DMS153 (cell line): ENCODE results near the gene KLF16.
"Not testable (repeated sequence)": the region's sequence is repeated elsewhere in the genome, so short reads cannot be mapped to it uniquely, and the experiment has no call there.

ENCODE experiments used
- DNase-seq: peaks from one replicate; lab custom pipeline; 2025; lab: John Stamatoyannopoulos, UW

The KLF16 gene

DNA sequence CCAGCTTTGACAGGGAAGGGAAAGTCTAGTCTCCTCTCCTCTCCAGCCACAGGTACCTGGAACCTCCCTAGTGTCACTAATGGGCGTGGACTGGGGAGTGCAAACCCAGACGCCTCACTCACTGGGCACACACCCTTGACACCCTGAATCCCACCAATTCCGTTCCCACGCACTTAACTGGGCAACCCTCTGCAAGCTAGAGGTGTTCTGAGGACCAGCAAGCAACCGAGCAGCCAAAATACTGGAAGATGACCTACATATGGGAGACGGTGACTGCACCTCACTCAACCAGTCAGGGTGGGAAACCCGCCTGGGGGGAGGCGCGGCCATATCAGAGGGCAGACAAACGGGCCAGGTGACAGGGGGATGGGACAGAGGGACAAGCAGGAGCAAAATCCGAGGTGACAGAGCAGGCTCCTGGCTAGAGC is 20.9 kb upstream of the KLF16 start:
- DNase-seq, result no peak

- no peak for DNase-seq
Measured at GRCh38 chr19:1883784-1884183, 20.4 kb upstream of the KLF16 start.

- DNase-seq, result no peak
Measured at GRCh38 chr19:1882786-1883692, 19.7 kb upstream of the KLF16 start.

DNA sequence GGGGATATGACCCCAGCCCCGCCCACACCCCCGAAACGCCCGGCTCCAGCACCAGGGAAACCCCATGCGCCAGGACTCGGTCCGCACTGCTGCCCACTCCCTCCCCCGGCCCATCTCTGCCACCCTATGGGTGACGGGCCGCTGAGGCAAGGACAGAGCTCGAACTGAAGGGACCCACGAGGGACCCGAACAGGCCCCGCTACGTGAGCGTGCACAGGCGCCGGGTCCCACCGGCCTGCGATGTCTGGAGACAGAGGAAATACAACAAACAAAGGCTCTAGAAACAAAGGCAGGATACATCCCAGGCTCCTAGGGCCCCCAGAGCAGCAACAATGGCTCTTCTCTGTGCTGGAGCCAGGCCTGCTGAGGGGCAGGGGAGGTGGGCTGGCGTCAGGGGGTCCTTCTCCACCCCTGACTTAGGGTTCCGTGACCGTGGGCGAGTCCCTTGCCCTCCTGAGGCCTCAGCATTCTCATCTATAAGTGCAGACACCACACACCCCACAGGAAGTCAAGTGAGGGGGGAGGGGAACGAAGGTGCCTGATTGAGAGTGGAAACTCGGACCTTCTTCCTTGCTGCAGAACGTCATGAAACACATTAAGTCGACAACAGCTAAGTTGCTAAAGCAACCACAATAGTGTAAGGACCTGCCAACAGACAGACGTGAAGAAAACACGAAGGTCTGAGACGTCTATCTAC is 18.9 kb upstream of the KLF16 start:
- no peak for DNase-seq

DNA sequence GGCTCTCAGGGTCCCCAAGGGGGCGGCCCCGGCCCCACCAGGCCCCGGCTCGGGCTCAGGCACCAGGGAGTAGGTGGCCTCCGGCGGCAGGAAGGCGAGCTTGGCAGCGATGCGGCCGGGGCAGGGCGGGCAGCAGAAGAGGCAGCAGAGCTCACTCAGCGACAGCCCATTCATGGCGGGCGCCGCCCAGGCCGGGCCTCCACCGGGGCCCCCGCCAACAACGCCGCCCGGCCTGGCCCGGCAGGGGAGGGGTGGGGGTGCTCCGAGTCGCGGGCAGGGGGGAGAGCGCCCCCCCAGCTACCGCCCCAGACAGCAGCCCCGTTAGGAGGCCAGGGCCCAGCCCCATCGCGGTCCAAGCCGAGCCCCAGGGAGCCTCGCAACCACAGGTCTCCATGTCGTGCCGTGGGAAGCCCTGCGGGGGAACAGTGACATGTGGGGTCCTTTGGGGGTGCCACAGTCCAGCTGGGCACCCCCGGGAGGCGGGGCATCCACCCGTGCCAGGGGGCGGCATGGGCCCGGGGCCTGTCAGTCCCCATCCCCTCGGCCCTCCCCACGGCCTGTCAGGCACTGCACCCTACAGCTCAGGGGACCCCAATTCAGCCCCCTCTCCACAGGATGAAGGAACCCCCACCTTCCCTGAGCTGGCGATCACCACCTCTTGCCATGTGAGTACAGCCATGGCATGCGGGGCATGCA is 18.2 kb upstream of the KLF16 start:
- not testable (repeated sequence) for DNase-seq

DNA sequence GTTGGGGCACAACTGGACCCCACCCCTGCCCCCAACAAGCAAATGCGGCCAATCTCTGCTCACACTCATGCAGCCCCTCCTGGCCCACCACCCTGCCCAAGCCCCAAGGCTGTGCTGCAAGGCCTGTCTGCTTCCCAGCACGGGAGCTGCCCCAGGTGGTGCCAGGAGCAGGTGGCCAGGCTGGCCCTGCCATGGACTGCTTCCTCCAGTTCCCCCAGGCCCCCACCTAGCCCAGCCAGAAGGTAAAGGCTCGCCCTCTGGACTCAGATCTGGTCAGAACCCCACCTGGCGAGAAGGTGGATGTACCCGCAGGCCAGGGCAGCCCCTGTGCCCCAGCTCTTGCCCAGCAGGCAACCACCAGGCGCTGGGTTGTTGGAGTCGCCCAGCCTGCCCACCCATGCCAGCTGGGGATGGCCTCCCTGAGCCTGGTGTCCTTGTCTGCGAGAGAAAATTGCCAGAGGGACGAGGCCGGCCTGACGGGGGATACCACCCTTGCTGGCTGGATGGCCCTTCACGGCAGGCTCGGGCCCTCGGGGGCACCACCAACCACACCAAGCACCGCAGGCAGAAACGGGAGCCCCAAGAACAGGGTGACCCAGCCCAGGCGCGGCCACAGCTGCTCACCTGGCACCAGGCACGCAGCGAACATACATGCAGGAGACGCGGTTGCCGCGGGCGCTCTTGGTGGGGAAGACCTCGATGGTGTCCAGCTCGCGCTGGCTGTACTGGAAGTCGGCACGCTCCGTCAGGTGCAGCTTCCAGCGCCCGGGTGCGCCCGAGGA is 17.4 kb upstream of the KLF16 start:
- DNase-seq, result no peak

DNA sequence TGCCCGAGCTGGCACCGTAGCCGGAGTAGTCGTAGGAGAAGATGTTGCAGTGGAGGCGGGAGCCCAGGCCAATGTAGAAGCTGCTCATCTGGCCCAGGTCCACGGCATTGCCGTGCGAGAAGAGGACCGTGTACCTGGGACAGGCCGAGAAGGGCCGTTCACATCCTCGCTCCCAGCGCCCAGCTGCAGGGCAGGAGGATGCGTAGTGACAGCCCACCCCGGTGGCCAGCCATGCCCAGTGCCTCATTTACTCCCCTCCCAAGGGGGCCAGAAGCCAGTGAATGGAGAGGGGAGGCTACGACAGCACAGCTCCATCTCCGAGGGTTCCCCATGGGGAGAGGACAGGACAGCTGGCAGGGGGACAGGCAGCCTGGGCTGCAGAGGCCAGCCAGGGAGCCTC is 16.6 kb upstream of the KLF16 start:
- DNase-seq, result not testable (repeated sequence)

- not testable (repeated sequence) for DNase-seq
Measured at GRCh38 chr19:1878583-1878982, 15.2 kb upstream of the KLF16 start.

- not testable (repeated sequence) for DNase-seq
Measured at GRCh38 chr19:1877280-1877660, 13.9 kb upstream of the KLF16 start.

DNA sequence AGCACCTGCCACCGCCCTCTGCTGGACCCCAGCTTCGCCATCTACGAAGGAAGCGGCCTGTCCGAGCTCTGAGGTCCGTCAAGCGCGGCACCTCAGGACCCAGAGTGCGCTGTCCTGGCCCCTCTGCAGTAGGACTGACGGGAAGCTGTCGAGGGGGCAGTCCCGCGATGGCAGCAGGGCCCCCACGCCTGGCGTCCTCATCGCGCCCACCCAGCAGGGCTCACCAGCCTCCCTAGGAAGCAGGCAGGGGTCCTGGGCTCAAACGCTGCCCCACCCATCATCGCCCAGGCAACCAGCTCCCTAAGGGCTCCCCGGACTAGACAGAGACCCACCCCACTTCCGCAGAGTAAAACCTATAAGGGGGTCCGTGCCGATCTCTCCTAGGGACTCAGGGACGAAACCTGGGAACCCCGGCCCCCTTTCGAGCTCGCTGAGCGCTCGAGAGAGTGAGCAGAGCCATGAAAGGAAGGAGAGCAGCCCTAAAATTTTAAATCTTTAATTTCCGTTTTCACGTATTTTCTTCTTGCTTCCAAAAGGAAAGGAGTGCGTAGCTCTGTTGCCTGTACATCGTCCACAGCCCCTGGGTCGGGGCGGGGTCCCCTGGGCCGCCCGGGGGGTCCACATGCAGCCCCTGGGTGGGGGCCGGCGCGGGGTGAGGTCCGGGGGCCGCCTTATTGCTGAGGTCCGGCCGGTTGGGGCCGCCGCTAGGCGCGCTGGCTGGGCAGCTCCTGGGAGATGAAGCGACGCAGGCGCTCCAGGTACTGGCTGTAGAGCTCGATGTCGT is 13.3 kb upstream of the KLF16 start:
- not testable (repeated sequence) for DNase-seq

DNA sequence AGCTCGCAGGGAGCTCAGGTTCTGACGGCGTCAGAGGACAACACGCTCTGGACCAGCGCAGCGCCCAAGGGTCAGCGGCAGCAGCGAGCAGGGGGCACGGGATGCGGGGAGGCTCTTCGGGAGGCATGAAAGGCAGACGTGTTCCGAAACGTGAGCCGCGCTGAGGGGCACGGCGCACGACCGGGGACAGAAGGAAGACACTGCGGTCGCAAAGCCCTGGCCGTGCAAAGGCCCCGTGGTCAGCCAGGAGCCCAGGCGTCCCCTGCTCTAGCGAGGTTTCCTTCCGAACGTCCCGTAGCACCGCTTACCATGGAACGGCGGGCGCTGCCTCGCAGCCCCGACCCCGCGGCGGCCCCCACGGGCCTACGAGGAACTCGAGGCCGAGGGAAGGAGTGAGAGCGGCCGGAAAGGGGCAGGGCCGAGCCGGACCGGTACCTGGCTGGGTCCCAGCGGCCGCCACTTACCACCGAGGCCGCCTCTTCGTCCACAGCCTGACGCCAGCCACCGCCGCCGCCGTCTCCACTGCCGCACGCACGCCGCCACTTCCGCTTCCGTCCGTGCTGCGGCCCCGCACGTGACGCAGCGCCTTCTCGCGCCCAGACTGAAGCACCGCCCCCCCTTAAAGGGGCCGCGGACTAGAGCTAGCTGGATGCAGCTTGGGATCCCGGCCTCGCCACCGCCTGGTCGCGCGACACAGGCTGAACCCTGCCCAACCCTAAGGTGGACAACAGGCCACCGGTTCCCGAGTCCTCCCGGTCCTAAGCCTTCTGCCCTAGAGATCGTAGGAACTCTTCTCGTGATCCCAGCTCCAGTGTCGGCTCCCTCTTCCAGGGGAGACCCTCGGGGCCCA is 12.5 kb upstream of the KLF16 start:
- peak; percentile 52 for DNase-seq

- not testable (repeated sequence) for DNase-seq
Measured at GRCh38 chr19:1875265-1875645, 11.9 kb upstream of the KLF16 start.

DNA sequence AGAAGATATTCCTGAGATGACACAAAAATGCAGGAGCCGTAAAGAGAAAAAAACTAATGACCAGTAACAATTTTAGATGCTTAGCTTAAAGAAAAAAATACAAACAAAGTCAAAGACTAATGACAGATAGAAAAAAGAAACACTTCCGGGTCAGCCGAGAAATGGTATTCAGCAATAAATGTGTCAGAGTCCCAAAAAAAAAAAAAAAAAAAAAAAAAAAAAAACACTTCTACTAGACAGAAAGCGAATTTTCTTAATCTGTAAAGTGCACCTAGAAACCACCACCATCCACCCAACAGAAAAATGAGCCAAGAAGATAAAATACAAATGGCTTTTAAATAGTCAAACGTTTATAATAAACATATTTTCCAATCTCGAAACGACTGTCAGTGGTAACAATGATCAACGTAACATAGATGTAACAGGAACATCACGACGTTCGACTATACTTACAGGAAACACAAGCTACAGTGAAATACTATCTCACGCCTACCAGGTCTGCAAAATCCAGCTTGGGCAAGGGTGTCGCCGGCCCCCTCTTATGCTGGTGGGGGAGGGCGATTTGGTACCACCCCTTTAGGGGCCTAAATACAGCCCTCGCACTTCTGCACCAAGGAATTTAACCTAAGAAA is 11.3 kb upstream of the KLF16 start:
- DNase-seq, result no peak

GRCh38 chr19:1873524-1874473 is 10.4 kb upstream of the KLF16 start:
- no peak for DNase-seq

DNA sequence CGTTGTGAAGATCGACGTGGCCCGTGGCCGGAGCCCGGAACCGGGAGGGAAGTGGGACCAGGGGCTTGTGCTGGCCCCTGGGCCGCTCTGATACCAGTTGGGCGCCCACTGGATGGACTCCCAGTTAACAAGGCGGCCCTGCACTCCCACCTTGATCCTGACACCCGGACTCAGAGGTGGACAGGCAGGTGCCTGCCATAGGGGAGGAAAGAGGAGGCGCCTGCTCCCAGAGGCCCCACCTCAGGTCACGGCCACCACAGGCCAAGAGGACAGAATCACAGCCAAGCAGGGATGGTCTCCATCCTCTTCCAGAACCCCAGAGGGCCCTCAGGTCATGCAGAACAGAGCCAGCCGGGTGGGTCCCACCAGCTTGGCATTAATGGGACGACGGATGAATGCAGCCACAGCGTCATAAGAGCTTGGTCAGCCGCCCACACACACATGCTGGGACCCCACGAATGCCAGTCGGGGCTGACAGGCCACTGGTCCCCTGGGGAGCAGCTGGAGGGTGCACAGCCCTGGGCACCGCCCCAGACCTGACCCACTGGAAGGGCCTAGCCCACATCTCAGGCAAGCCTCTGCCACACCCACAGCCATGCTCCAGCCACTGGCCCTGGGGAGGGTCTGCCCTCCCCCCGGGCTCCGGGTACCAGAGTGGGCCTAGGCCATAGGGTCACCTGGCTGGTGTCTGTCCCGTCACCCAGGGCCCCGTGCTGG is 9.6 kb upstream of the KLF16 start:
- DNase-seq, result no peak

DNA sequence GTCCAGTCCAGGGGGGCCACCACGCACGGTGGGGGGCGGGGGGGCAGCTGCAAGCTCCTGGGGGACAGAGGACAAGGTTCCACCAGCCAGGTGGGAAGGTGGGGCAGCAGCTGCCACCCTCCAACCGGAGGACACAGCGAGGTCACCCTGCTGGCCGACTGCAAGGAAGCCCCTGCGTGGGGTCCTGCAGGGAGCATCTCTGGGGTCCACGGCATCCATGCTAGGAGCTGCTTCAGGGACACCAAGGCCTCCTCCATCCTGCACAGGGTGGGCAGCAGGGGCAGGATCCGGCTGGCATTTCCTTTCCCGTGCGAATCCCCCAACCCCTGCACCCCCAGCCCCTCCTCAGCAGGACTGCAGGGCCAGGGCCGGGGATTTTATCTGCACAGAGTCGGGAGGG is 8.3 kb upstream of the KLF16 start:
- no peak for DNase-seq

- no peak for DNase-seq
Measured at GRCh38 chr19:1871140-1871597, 7.8 kb upstream of the KLF16 start.

DNA sequence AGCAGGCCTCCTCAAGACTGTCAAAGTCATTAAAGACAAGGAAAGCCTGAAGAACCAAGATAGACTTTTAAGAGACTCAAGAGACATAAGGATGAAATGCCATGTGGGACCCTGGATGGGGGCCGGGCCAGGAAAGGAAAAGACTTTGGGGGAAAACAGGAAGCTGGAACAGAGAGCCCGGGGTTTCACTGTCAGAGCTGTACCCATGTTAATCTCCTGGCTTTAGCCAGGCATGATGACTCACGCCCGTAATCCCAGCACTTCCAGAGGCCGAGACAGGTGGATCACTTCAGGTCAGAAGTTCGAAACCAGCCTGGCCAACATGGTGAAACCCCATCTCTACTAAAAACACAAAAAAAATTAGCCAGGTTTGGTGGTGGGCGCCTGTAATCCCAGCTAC is 5.6 kb upstream of the KLF16 start:
- DNase-seq, result no peak
